Mucosa of stomach (tissue), 1 donor: ENCODE measurements around the gene GBP6.
"Not testable (repeated sequence)": the region's sequence is repeated elsewhere in the genome, so short reads cannot be mapped to it uniquely, and the experiment has no call there.

Source experiments
- H3K27me3 ChIP-seq: one replicate; pipeline ENCODE4 v1.7.0; 2013; ENCODE audit warnings: mild to moderate bottlenecking, low read length; ENCODE audit not compliant: control insufficient read depth, insufficient read depth
- H3K36me3 ChIP-seq: one replicate; pipeline ENCODE4 v1.7.0; 2013; ENCODE audit warnings: low read length; ENCODE audit not compliant: control insufficient read depth, insufficient read depth
- H3K4me1 ChIP-seq: one replicate; pipeline ENCODE4 v1.7.0; 2013; ENCODE audit warnings: mild to moderate bottlenecking, low read length; ENCODE audit not compliant: control insufficient read depth, insufficient read depth
- H3K4me3 ChIP-seq: one replicate; pipeline ENCODE4 v1.7.0; 2013; ENCODE audit warnings: low read length
- H3K9ac ChIP-seq: one replicate; pipeline ENCODE4 v1.7.0; 2013; ENCODE audit warnings: mild to moderate bottlenecking, low read length, moderate library complexity
- H3K9me3 ChIP-seq: one replicate; pipeline ENCODE4 v1.7.0; 2013; ENCODE audit warnings: mild to moderate bottlenecking, low read length, moderate library complexity; ENCODE audit not compliant: control insufficient read depth
- donor health status: Pancreatic carcinoma.

GBP6 gene

DNA sequence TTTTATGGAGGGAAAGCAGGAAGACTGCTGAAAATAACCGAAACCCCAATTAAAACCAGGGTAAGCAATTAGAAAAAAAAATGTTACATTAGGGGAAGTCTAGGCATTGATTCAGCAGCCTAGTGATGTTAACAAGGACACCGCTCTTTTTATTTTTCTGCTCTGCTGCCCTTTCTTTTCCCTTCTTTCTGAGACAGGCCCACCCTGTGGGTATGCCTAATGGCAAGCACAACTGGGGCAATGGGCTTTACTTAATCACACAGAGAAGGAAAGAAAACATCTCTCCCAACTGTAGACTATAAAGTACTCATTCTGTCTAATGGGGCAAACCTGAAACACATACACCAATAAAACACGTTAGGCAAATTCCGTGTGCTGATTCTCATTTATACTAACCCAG lies 69.6 kb downstream of the GBP6 start:
- no peaks in the 10 kb centered on the region for H3K4me1 ChIP-seq
- no peak overlapping the region for H3K4me3 ChIP-seq
- H3K36me3 ChIP-seq, result no peaks in the 10 kb centered on the region
- no peaks in the 10 kb centered on the region for H3K9me3 ChIP-seq
- no peak overlapping the region for H3K9ac ChIP-seq
- no peaks in the 10 kb centered on the region for H3K27me3 ChIP-seq

DNA sequence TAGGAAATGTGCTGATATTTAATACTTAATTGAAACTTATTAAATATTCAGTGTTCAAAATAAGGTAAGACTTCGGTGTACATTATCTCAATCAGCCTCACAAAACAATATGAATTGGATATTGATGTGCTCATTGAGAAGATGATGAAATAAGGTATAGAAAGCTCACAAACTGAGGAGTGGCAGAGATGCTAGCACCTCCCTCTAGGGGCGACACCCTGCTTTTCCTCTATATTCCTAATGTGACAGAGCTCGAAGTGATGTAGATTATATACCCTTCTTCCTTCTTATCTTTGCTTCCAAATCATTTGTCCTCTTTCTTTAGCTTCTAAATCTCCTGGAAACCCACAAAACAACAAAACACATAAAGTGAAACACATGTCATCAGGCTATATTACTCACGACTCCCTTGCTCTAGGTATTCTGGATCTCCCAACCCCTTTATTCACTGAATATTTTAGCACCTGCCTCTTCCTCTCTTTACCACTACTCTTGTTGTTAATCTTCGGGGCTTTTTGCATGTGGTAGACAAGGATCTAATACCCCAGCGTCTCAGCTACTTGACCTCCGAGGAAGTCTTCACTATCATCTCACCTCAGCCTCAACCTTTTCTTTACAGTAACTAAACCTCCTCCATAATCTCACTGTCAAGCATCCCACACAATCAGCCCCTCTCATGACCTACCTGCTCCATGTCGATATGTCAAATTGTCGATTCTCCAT lies 70.4 kb downstream of the GBP6 start:
- not testable (repeated sequence) for H3K27me3 ChIP-seq, H3K4me1 ChIP-seq, H3K4me3 ChIP-seq

More for the DNA sequence above, 70.4 kb downstream of the GBP6 start:
- not testable (repeated sequence) for H3K9ac ChIP-seq, H3K36me3 ChIP-seq, H3K9me3 ChIP-seq
